RKO (cell line): ENCODE measurements around the gene ANKRD11.
"Not testable (repeated sequence)": the region's sequence is repeated elsewhere in the genome, so short reads cannot be mapped to it uniquely, and the experiment has no call there.

Experiments
- DNase-seq: peaks from one replicate; pipeline ENCODE4 v3.0.0-alpha.2; 2016; ENCODE audit warnings: low spot score

Gene ANKRD11

GRCh38 chr16:89402962-89403361, 87.4 kb downstream of the ANKRD11 start:
- no peak for DNase-seq

DNA sequence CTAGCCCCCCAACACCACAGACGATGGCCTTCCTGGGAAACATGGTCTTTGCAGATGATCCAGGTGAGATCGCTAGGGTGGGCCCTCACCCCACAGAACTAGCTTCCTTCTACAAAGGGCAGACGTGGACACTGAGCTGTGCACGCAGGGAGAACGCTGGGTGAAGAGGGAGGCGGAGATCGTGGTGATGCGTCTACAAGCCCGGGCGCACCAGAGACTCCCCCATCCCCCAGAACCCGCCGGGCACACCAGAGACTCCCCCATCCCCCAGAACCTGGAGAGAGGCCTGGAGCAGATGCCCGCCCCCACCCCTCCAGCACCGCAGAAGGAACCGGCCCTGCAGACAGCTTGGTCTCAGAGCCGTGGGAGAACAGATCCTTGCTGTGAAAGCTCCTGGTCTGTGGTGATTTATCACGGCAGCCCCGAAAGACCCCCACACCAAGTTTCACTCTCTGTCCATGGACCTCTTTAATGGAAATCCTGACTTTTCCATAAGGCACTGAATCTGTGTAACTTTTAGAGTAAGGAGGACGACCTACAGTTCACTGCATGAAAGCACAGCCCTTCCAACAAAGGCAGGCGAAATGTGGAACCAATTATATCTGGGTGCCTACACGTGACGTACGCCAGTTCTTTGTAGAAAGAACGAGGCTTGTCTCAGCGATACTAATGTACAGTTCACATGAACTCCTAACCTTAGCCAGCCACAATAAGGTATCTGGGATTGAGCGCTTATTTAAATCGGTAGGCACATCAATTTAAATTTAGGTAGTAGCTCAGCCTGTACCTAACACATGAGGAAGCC, 88.5 kb downstream of the ANKRD11 start:
- DNase-seq = no peak

DNA sequence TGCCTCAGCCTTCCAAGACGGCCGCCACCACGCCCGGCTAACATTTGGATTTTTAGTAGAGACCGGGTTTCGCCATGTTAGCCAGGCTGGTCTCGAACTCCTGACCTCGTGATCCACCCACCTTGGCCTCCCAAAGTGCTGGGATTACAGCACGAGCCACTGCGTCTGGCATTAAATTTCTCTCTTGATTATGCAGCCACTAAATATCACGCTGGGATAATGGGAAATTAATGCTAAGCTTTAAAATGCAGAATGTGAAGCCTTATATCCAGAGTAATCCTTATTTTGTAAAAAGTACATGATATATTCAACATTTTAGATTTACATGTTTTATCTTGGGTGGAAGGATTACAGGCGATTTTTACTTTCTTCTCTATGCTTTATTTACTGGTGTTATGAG, 89.2 kb downstream of the ANKRD11 start:
- DNase-seq = no peak

- no peak for DNase-seq
Measured at GRCh38 chr16:89400740-89401139, 89.6 kb downstream of the ANKRD11 start.

DNA sequence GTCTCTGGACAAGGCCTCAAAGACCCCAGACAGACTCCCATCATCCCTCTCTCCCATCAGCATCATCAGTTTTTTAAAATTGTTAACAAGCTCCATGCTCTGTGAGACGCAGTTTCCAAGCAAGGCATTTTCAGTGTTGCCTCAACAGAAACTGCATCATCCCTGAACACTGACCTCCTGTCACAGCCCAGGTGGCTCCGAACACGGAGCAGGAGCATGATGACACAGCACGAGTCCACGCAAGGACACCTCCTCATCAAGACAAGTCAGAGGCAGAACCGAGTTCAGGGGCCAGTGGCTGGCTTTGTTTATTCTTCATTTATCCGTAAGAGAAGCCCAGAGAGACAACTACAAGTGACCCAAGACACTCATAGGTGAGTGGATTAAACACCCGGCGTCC, 91.4 kb downstream of the ANKRD11 start:
- DNase-seq = no peak

- no peak for DNase-seq
Measured at GRCh38 chr16:89397331-89397861, 93.0 kb downstream of the ANKRD11 start.

- no peak for DNase-seq
Measured at GRCh38 chr16:89396156-89396555, 94.2 kb downstream of the ANKRD11 start.

DNA sequence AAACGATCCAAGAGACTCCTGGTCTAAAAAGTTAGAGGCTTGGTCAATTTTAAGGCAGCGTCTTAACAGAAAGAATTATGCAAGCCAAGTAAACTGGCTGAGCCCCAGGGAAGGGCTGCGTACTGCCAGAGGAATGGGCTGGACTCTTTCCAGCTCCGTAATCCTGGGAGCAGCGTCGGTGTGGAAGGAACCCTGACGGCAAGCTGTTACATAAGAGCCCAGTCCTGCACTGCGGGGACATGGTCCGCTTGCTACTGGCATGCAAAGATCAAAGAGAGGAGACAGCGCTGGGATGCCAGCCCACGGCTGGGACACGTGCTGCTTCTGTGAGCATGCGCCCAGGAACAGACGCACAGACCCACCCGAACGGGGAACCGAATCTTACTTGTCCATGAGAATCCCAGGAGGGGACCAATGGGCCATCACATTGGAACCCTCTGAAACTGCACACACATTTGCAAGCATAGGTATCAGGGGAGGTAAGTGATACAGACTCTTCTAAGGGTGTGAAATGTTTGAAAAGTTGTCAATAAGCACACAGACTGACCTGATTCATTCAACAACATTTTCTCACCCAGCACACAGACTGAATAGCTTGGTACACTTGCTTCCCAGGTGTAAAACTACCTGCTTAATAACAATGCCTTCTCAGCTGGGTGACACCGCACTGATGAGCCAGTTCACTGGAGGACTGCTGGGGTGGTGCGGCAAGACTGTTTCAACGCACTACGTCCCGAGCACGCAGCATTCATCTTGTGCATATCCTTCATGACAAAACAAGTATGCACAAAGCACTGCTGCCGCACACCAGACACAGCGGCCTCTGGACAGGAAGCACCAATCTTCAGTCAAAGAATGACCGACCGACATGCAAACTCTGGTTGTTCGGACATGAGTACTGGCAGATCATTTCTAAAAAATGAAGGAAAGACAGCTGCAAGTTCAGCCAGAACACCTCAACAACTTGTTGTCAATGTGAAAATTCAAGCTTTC, 94.9 kb downstream of the ANKRD11 start:
- DNase-seq = no peak

GRCh38 chr16:89393738-89394406, 96.5 kb downstream of the ANKRD11 start:
- DNase-seq = no peak

- no peak for DNase-seq
Measured at GRCh38 chr16:89392881-89393737, 97.3 kb downstream of the ANKRD11 start.

GRCh38 chr16:89390224-89390583, 100.2 kb downstream of the ANKRD11 start:
- DNase-seq = not testable (repeated sequence)

- not testable (repeated sequence) for DNase-seq
Measured at GRCh38 chr16:89389504-89390223, 100.7 kb downstream of the ANKRD11 start.

- no peak for DNase-seq
Measured at GRCh38 chr16:89388536-89388935, 101.8 kb downstream of the ANKRD11 start.

DNA sequence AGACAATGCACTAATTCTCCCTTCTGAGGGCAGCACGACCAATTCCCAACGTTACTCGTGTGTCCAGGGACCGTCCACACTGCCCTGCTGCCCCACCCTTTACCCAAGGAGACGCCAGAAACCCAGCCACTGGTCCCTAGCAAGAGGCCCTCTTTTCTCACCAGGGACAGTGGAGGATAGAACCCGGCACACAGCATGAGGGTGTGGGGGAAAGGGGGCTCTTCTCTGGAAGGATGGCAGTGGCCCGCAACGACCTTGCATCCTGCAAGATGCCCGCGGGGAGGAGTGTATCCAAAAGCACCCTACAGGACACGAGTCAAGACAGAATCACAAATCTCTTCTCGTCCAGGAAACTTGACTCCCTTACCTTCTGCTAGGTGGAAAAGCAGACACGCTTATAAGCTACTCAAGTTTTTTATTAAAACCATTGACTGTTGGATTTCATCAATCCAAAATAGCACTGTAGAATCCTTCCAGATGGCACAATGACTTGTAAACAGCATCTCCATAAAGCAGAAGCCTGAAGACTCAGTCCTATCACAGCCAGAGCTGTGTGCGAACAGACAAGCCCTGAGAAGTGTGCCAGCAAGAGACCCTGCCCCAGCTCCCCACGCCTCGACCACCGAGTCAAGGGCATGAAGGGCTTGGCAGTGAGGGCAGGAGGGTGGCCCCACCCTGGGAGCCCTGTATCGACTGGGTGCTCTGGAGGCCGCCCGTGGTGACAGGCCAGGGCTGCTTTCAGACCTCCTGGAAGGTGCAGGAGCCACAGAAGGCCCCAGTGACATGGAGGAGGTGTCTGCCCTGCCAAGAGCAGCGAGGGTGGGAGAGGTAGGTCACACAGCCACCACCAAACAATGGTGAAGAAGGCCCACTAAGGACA, 103.8 kb downstream of the ANKRD11 start:
- DNase-seq = no peak

- no peak for DNase-seq
Measured at GRCh38 chr16:89385712-89386111, 104.6 kb downstream of the ANKRD11 start.

DNA sequence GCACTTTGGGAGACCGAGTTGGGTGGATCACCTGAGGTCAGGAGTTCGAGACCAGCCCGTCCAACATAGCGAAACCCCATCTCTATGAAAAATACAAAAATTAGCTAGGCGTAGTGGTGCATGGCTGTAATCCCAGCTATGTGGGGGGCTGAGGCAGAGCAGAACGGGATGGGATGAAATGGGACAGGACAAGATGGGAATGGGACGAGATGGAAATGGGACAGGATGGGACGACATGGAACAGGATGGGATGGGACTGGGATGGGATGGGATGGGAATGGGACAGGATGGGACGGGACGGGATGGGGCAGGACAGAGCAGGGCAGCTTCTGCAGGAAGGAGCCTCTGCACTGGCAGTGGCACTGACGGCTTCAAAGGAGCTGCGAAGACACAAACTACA, 106.1 kb downstream of the ANKRD11 start:
- DNase-seq = no peak

DNA sequence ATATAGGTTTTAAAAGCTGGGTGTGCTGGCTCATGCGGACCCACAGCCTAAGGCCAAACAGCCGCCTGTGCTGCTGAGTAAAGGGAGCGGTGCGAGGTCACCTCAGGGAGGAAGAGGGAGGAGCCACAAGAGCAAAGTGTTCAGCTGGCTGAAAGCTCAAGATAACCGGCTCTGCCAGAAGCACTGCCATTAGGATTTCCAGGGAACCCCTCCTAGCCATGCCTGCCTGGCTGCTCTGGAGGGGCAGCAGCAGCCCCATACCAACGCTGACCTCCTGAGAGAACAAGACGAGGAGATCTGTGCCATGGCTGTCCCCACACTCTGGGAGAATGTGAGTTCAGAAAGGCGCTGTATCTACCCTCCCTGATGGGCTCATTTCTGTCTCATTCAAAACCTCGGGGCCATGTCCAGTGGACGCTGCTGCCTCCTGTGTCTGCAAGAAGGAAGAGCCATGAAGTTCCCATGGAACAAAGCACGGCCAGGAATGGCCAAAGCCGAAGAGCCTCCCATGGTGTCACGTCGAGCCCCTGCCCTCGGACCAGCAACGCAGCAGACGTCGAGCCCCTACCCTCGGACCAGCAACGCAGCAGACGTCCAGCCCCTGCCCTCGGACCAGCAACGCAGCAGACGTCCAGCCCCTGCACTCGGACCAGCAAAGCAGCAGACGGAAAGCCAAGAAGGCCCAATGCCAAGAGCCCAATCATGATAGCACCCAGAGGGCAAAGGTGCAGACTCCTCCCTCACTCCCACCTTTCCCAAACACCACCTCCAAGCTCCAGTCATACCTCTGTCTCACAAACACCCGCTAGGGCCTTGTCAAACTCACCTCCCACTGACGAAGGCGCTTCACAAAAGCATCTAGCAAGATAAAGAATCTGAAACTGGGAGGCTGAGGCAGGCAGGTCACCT, 107.0 kb downstream of the ANKRD11 start:
- DNase-seq = no peak

- not testable (repeated sequence) for DNase-seq
Measured at GRCh38 chr16:89382555-89382954, 107.8 kb downstream of the ANKRD11 start.
